Measurements from ENCODE around the gene PALM2AKAP2.

The PALM2AKAP2 gene

GRCh38 chr9:109791747-109792146, 11.7 kb downstream of the PALM2AKAP2 start:
- Histone ChIP-seq H3K4me3 (ENCODE audit: low read depth, low read length) (no peak overlapping the region), H3K27me3 (ENCODE audit: insufficient read depth, low read depth, severe bottlenecking) (peaks cover 99% of the 10 kb centered on the region), H3K9me3 (ENCODE audit: severe bottlenecking) (no peaks in the 10 kb centered on the region), H3K36me3 (no peaks in the 10 kb centered on the region), H3K27ac (no peak overlapping the region)
- no peak for DNase-seq
- TF ChIP-seq CTCF (IDR thresholded peaks at IDR 0.05; ENCODE audit: low read depth, low read length) = no peak

GRCh38 chr9:109792951-109793546, 13.1 kb downstream of the PALM2AKAP2 start:
- H3K4me3 ChIP-seq (ENCODE audit: low read depth, low read length) = no peak overlapping the region

GRCh38 chr9:109793921-109794320, 13.9 kb downstream of the PALM2AKAP2 start:
- Histone ChIP-seq H3K27ac (no peak overlapping the region), H3K27me3 (ENCODE audit: insufficient read depth, low read depth, severe bottlenecking) (peaks cover 98% of the 10 kb centered on the region), H3K36me3 (no peaks in the 10 kb centered on the region), H3K4me3 (ENCODE audit: low read depth, low read length) (no peak overlapping the region), H3K9me3 (ENCODE audit: severe bottlenecking) (no peaks in the 10 kb centered on the region)
- TF ChIP-seq CTCF (IDR thresholded peaks at IDR 0.05; ENCODE audit: low read depth, low read length) = no peak
- DNase-seq = no peak

More at GRCh38 chr9:109792951-109793546, 13.1 kb downstream of the PALM2AKAP2 start:
- H3K27me3 ChIP-seq (ENCODE audit: insufficient read depth, low read depth, severe bottlenecking) = peaks cover 98% of the 10 kb centered on the region
- no peaks in the 10 kb centered on the region for H3K36me3 ChIP-seq
- H3K9me3 ChIP-seq (ENCODE audit: severe bottlenecking) = no peaks in the 10 kb centered on the region
- TF ChIP-seq CTCF (IDR thresholded peaks at IDR 0.05; ENCODE audit: low read depth, low read length) = no peak
- no peak overlapping the region for H3K27ac ChIP-seq
- DNase-seq = no peak

GRCh38 chr9:109794361-109795012, 14.5 kb downstream of the PALM2AKAP2 start:
- Histone ChIP-seq H3K36me3 (no peaks in the 10 kb centered on the region), H3K27me3 (ENCODE audit: insufficient read depth, low read depth, severe bottlenecking) (peaks cover 98% of the 10 kb centered on the region), H3K4me3 (ENCODE audit: low read depth, low read length) (no peak overlapping the region), H3K27ac (no peak overlapping the region), H3K9me3 (ENCODE audit: severe bottlenecking) (no peaks in the 10 kb centered on the region)
- TF ChIP-seq CTCF (IDR thresholded peaks at IDR 0.05; ENCODE audit: low read depth, low read length) = no peak
- no peak for DNase-seq

- no peak for TF ChIP-seq CTCF (IDR thresholded peaks at IDR 0.05; ENCODE audit: low read depth, low read length)
- Histone ChIP-seq H3K27me3 (ENCODE audit: insufficient read depth, low read depth, severe bottlenecking) (peaks cover 98% of the 10 kb centered on the region), H3K4me3 (ENCODE audit: low read depth, low read length) (no peak overlapping the region), H3K27ac (no peak overlapping the region), H3K36me3 (no peaks in the 10 kb centered on the region), H3K9me3 (ENCODE audit: severe bottlenecking) (no peaks in the 10 kb centered on the region)
- DNase-seq = no peak
These were observed 15.6 kb downstream of the PALM2AKAP2 start for GRCh38 chr9:109795613-109796012.

Data from WERI-Rb-1 (cell line).